Heart left ventricle (tissue), 16 donors: ENCODE results near the gene OPN4. TPM values are rescaled to one million over a fixed set of nuclear protein-coding genes. Genes with fewer than 3 reads are reported as not detected.

Experiments
- ATAC-seq, 4 donors: fragments of 200-7000 bp; cut with Tn5 transposase; one replicate each; pipeline ENCODE4 v1.9.1; 2020 to 2022; ENCODE audit warnings: moderate library complexity in 4 of 4, mild to moderate bottlenecking in 3 of 4, moderate number of reproducible peaks in 1 of 4
- DNase-seq, 5 donors: peaks; one replicate each; pipeline ENCODE4 v3.0.0-alpha.2; 2020
- H3K27ac ChIP-seq, 12 donors: fragments of 200-600 bp; sonication (generic) in 4 of 12; one replicate each; pipeline versions ENCODE4 v1.5.0 to v1.8.0; 2016 to 2022; ENCODE audit warnings: mild to moderate bottlenecking in 2 of 12
- H3K27me3 ChIP-seq, 9 donors: fragments of 200-600 bp; sonication (generic) in 2 of 9; one replicate each; pipeline versions ENCODE4 v1.5.1 to v1.8.0; 2016 to 2022; ENCODE audit warnings: mild to moderate bottlenecking in 3 of 9
- H3K36me3 ChIP-seq, 9 donors: fragments of 200-600 bp; sonication (generic) in 2 of 9; one replicate each; pipeline versions ENCODE4 v1.5.0 to v1.8.0; 2018 to 2022; ENCODE audit warnings: mild to moderate bottlenecking in 2 of 9
- H3K4me1 ChIP-seq, 12 donors: fragments of 200-600 bp; sonication (generic) in 4 of 12; one replicate each; pipeline versions ENCODE4 v1.5.0 to v1.8.0; 2016 to 2022; ENCODE audit warnings: mild to moderate bottlenecking in 3 of 12
- H3K4me3 ChIP-seq, 12 donors: fragments of 200-600 bp; sonication (generic) in 4 of 12; one replicate each; pipeline versions ENCODE4 v1.5.0 to v1.8.0; 2017 to 2022; ENCODE audit warnings: mild to moderate bottlenecking in 9 of 12, moderate library complexity in 4 of 12
- H3K9me3 ChIP-seq, 12 donors: fragments of 200-600 bp; sonication (generic) in 4 of 12; one replicate each; pipeline versions ENCODE4 v1.5.0 to v1.8.0; 2016 to 2022; ENCODE audit warnings: mild to moderate bottlenecking in 1 of 12
- CTCF ChIP-seq, 12 donors: fragments of 200-600 bp; sonication (generic) in 4 of 12; IDR thresholded peaks; one replicate each; pipeline versions ENCODE4 v1.5.0 to v1.8.0; 2018 to 2022; ENCODE audit warnings: antibody characterized with exemption in 12 of 12, mild to moderate bottlenecking in 5 of 12
- POLR2A ChIP-seq, 2 donors: fragments of 450-650 bp; IDR thresholded peaks; one replicate each; pipeline ENCODE4 v1.6.1; 2017; ENCODE audit warnings: antibody characterized with exemption in 2 of 2, mild to moderate bottlenecking in 2 of 2, moderate library complexity in 2 of 2
- WGBS, 4 donors: extraction: QIAGEN DNeasy Blood & Tissue Kit in 2 of 4; methylation state at CpG; one replicate each; pipeline versions ENCODE4 v1.1.5 to v1.1.7; 2013 to 2018; 5-methylcytosine and 5-hydroxymethylcytosine counted together
- intact Hi-C, 10 donors: fragments of 100-400 bp; cut with DNase I; formaldehyde crosslinking; loops; one replicate each; pipeline versions ENCODE4 v1.11.1 to v1.14.2; 2022
- polyA plus RNA-seq, 2 donors: library from polyadenylated mRNA; stranded (reverse); fragments of 200-250 nt; gene quantifications; one replicate each; pipeline ENCODE4 v1.2.3, GENCODE V29; 2013
- total RNA-seq, 9 donors: library from RNA; depleted of rRNA in 2 of 9; stranded (reverse); fragments of >200 nt in 2 of 9; fragmentation: NEBNext Ultra II Directional in 3 of 9; extraction: Animal tissue kit (Norgen Biotek cat#: 25700) in 3 of 9; gene quantifications; one replicate each; pipeline versions ENCODE4 v1.1.0 to v1.2.4, GENCODE V29; 2016 to 2023
- donor health status: ischemic (EF 13 %, LVEDD 7.1; RV severe dilation, severe dysfunction).
- donor health status: healthy with polysubstance abuse.
- donor health status: DM: no; HTN: yes; CAD: no.
- donor health status: DM: no; HTN: no; CAD: no.
- donor health status: ischemic (EF 25% LVEDD 6.9; RV normal size, moderate dysfunction).
- donor health status: ischemic (EF 25% LVEDD 5.7; RV mildly dilated, moderate dysfunction).
- donor health status: healthy.
- donor health status: DM: yes; HTN: yes; CAD: no.
- donor health status: ischemic (EF 35%, LVEDD 5.7; RV mildly dilated, moderate dysfunction).
- donor health status: nonischemic (EF 11% LVEDD 7.7; RV severe dilation, severe dysfunction).
- donor health status: DM: yes; HTN: yes; CAD: no.
- donor health status: PGD.
- donor health status: ischemic (EF 29% LVEDD 5.4; RV normal size, mild dysfunction).
- donor health status: nonischemic (EF 23%, LVEDD 6.1; RV moderate dilation, normal function).

Gene OPN4
- total and polyA plus RNA-seq, 11 donors: 0.03 to 0.28 (median 0.19) TPM; not detected in 6

GRCh38 chr10:86711513-86712316, 57.4 kb downstream of the OPN4 start:
- intact Hi-C loops: loop anchor here in 6 of 10 donors (1.0 to 10.0 kb wide), 5 partner anchors 46 to 189 kb away; partner anchors contain the start of gene BMPR1A (in 1 of the 6)
- peaks cover 4 to 81% (median 22%) of the 10 kb centered on the region in 12 donors for H3K4me1 ChIP-seq
- peak in 2 of 4 donors; percentile 1 to 3 for ATAC-seq
- WGBS, 4 donors: 2 to 8% (median 3%) methylated on average over 20 to 82 of the region's 82 CpGs
- peaks cover 0 to 9% (median 0%) of the 10 kb centered on the region in 9 donors for H3K27me3 ChIP-seq
- peaks cover 0 to 57% (median 20%) of the 10 kb centered on the region in 9 donors for H3K36me3 ChIP-seq
- peak overlapping the region; percentile 40 to 84 (median 67) for H3K4me3 ChIP-seq
- TF ChIP-seq CTCF (IDR thresholded peaks at IDR 0.05): no peak
- TF ChIP-seq POLR2A (IDR thresholded peaks at IDR 0.05): peak in 1 of 2 donors; percentile 7
- DNase-seq: peak in 2 of 5 donors; percentile 58 to 65
- H3K27ac ChIP-seq: peak overlapping the region; percentile 64 to 98 (median 90)
- H3K9me3 ChIP-seq: no peaks in the 10 kb centered on the region

GRCh38 chr10:86712317-86712707, 58.0 kb downstream of the OPN4 start:
- peaks cover 0 to 9% (median 0%) of the 10 kb centered on the region in 9 donors for H3K27me3 ChIP-seq
- TF ChIP-seq POLR2A (IDR thresholded peaks at IDR 0.05): no peak
- no peak for TF ChIP-seq CTCF (IDR thresholded peaks at IDR 0.05)
- DNase-seq: no peak
- H3K4me1 ChIP-seq: peaks cover 4 to 83% (median 21%) of the 10 kb centered on the region in 12 donors
- no peaks in the 10 kb centered on the region for H3K9me3 ChIP-seq
- intact Hi-C loops: loop anchor here in 4 of 10 donors (2.0 to 10.0 kb wide), 4 partner anchors 45 to 188 kb away; partner anchors contain the start of gene BMPR1A (in 1 of the 4)
- 46 to 62% (median 52%) methylated on average over 9 of the region's 9 CpGs for WGBS, 4 donors
- peak overlapping the region; percentile 3 to 84 (median 67) for H3K4me3 ChIP-seq
- ATAC-seq: no peak
- peak overlapping the region; percentile 64 to 98 (median 90) for H3K27ac ChIP-seq
- H3K36me3 ChIP-seq: peaks cover 0 to 57% (median 15%) of the 10 kb centered on the region in 9 donors

- no peak for TF ChIP-seq POLR2A (IDR thresholded peaks at IDR 0.05)
- TF ChIP-seq CTCF (IDR thresholded peaks at IDR 0.05): no peak
- Histone ChIP-seq H3K9me3 (no peaks in the 10 kb centered on the region), H3K4me1 (peaks cover 4 to 68% (median 19%) of the 10 kb centered on the region in 12 donors), H3K4me3 (no peak overlapping the region), H3K36me3 (peaks cover 0 to 59% (median 23%) of the 10 kb centered on the region in 9 donors), H3K27ac (peak overlapping the region in 4 of 12 donors; percentile 1 to 52 (median 23)), H3K27me3 (peaks cover 0 to 5% (median 0%) of the 10 kb centered on the region in 9 donors)
- ATAC-seq (peak in 1 of 4 donors; percentile 2), DNase-seq (peak in 1 of 5 donors; percentile 21)
- intact Hi-C loops: loop anchor here in 1 of 10 donors (10.0 kb wide), 1 partner anchor 180 kb away; no protein-coding TSS in a partner anchor
- WGBS, 4 donors: 52 to 68% (median 57%) methylated on average over 3 to 6 of the region's 6 CpGs
These were observed 60.9 kb downstream of the OPN4 start for GRCh38 chr10:86715156-86715795.
